ENCODE measurements around the gene ABCC4.

- no peak for TF ChIP-seq CTCF (conservative IDR thresholded peaks at IDR 0.05; ENCODE audit: low read depth, low read length)
- TF ChIP-seq EZH2 (IDR thresholded peaks at IDR 0.05; ENCODE audit: borderline replicate concordance, low read depth, low read length, poor library complexity, severe bottlenecking), result no peak
Measured at GRCh38 chr13:95086761-95087160, 214.5 kb downstream of the ABCC4 start.

Data from A673 (cell line).